Measurements from ENCODE around the gene NR1H2.
A peak's percentile ranks its signal among the peaks of the same experiment; 100 is the strongest.
"Not testable (repeated sequence)": the region's sequence is repeated elsewhere in the genome, so short reads cannot be mapped to it uniquely, and the experiment has no call there.

Gene NR1H2

GRCh38 chr19:50376166-50377050 is at the start of gene NR1H2:
Gene NR1H2 (plus strand): TSS chr19:50376457. CDS start chr19:50377606, 1,149 bp downstream.
- in situ Hi-C loops (cut with MboI; ENCODE audit: low pct_unique_long_range_greater_than_20kb, low sequenced_read_pairs, unreplicated experiment), result no loop called here
- TF ChIP-seq, protein P1, sequence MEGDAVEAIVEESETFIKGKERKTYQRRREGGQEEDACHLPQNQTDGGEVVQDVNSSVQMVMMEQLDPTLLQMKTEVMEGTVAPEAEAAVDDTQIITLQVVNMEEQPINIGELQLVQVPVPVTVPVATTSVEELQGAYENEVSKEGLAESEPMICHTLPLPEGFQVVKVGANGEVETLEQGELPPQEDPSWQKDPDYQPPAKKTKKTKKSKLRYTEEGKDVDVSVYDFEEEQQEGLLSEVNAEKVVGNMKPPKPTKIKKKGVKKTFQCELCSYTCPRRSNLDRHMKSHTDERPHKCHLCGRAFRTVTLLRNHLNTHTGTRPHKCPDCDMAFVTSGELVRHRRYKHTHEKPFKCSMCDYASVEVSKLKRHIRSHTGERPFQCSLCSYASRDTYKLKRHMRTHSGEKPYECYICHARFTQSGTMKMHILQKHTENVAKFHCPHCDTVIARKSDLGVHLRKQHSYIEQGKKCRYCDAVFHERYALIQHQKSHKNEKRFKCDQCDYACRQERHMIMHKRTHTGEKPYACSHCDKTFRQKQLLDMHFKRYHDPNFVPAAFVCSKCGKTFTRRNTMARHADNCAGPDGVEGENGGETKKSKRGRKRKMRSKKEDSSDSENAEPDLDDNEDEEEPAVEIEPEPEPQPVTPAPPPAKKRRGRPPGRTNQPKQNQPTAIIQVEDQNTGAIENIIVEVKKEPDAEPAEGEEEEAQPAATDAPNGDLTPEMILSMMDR (IDR thresholded peaks at IDR 0.05; ENCODE audit: extremely low read depth, insufficient read depth, missing control alignments), result no peak
- DNase-seq (ENCODE audit: low spot score), result peak; percentile 90

DNA sequence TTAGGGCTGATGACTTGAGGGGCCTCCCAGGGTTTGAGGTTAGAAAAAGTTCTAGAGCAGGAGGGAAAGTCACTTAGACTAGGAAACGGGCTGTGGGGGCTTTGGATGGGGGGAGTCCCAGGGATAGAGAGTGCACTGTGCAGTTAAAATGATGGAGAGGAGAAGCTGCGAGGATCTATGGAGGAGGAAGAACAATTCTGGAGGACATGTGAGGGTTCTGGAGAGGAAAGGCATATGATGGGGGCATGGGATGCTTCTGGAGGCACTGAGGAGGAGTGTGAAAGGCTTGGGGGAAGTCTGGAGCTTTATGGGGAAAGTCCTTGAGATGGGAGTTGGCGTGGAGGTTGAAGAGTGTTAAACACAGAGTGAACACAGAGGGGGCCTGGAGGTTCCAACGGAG is 49.2 kb upstream of the NR1H2 start:
- in situ Hi-C loops (cut with MboI; ENCODE audit: low pct_unique_long_range_greater_than_20kb, low sequenced_read_pairs, unreplicated experiment), result no loop called here
- TF ChIP-seq, protein P1 (IDR thresholded peaks at IDR 0.05; ENCODE audit: extremely low read depth, insufficient read depth, missing control alignments), result no peak

DNA sequence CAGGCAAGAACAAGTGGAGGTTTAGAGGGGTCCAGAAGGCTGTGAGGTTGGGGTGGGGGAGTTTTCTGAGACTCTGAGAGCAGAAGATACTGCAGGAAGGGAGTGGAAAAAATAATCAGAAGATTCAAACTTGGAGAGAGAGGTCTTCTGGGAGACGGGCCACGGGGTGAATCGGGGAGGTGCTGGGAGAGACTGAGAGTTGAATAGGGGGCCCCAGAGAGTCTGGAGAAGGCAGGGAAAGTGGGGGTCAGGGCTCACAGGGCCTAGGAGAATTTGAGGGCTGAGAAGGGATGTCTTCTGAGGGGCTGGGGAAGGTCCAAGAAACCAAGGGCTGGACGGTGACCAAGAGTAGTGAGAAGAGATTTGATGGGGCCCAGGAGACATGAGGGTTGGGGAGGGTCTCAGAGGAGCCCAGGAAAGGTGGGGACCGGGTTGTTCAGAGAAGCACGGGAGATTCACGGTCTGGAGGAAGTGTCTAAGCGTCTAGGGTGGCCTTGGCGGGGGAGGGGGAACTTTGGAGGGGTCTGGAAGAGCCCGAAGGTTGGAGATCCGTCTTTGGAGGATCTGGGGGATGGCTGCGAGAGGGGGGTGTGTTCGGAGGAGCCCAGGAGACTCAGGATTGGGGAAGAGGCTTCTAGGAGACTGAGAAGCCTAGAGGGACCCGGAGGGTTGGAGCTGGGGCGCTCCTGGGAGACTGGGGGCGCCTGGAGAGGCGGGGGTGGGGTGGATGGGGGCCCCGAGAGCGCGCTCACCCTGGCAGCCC is 48.6 kb upstream of the NR1H2 start:
- in situ Hi-C loops (cut with MboI; ENCODE audit: low pct_unique_long_range_greater_than_20kb, low sequenced_read_pairs, unreplicated experiment), result no loop called here
- TF ChIP-seq, protein P1 (IDR thresholded peaks at IDR 0.05; ENCODE audit: extremely low read depth, insufficient read depth, missing control alignments), result no peak
- peak; percentile 8 for DNase-seq (ENCODE audit: low spot score)

More for the DNA sequence above, 49.2 kb upstream of the NR1H2 start:
- DNase-seq (ENCODE audit: low spot score), result peak; percentile 21

DNA sequence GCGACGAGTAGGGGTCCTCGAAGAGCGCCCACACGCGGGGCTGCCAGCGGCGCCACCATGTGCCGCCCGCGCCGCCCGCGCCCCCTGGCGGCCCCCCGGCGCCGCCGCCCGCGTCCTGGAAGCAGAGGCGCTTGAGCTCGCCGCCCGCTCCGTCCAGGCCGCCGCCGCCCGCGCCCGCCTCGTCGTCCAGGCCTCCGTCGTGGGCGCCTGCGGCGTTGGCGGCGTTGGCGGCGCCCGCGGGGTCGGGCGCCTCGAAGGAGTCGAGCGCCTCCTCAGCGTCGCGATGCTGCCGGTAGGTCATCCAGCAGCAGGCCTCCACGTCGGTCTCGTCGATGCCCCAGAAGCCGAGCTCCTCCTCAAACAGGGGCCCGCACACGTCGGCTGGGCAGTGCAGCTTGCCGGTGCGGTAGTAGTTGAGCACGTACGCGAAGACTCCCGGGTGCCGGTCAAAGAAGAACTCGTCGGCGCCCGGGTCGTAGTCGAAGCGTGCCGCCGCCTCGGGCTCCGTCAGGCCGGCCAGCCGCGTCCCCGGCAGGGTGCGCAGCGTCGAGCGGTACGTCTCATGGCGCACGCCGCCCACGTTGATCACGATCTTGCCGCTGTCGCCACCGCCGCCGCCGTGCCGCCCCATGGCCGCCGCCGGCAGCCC is 47.9 kb upstream of the NR1H2 start:
- TF ChIP-seq, protein P1 (IDR thresholded peaks at IDR 0.05; ENCODE audit: extremely low read depth, insufficient read depth, missing control alignments), result peak; percentile 74
- in situ Hi-C loops (cut with MboI; ENCODE audit: low pct_unique_long_range_greater_than_20kb, low sequenced_read_pairs, unreplicated experiment), result no loop called here

GRCh38 chr19:50328873-50329145 is 47.4 kb upstream of the NR1H2 start:
- in situ Hi-C loops (cut with MboI; ENCODE audit: low pct_unique_long_range_greater_than_20kb, low sequenced_read_pairs, unreplicated experiment), result no loop called here
- TF ChIP-seq, protein P1 (IDR thresholded peaks at IDR 0.05; ENCODE audit: extremely low read depth, insufficient read depth, missing control alignments), result peak; percentile 43
- no peak for DNase-seq (ENCODE audit: low spot score)

More for the DNA sequence above, 47.9 kb upstream of the NR1H2 start:
- peak; percentile 66 for DNase-seq (ENCODE audit: low spot score)

DNA sequence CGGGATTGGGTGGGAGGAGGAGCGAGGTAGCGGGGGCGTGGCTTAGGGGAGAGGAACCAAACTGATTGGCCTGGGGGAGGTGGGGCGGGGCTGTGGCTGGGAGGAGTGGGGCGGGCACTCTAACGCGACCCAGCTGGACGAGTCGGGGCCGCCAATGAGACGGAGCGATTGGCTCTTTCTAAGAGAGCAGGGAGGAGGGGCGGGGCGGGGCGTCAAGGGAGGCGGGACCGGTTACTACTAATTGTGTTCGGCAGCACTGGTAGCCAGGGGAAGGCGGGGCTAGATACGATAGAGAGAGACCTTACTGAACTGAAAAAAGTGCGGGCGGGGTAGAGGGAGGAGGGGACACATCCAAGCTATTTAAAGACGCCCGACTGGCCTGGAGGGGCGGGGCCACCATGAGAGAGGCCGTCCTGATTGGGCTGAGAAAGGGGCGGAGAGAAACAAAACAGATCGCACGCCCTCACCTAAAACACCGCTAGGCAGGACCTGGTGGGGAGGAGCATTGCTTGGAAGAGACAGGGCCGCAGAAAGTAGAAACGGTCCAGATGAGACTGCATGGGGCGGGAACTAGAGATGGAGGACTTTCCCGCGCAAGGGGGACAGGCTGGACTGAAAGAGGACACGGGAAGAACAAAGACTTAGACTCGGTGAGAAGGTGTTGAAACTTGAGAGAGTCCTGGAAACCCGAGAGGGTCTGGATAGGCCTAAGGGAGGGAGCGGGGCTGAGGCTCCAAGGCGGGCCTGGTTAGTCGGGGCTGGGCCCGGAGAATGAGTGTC is 46.9 kb upstream of the NR1H2 start, which contains the start of gene KCNC3:
TSS of gene KCNC3 (minus strand) at position 232 of the 780 bp plus-strand sequence. CDS start 295 bp downstream, outside the sequence.
- TF ChIP-seq, protein P1 (IDR thresholded peaks at IDR 0.05; ENCODE audit: extremely low read depth, insufficient read depth, missing control alignments), result no peak
- in situ Hi-C loops (cut with MboI; ENCODE audit: low pct_unique_long_range_greater_than_20kb, low sequenced_read_pairs, unreplicated experiment), result no loop called here
- DNase-seq (ENCODE audit: low spot score), result peak; percentile 100

DNA sequence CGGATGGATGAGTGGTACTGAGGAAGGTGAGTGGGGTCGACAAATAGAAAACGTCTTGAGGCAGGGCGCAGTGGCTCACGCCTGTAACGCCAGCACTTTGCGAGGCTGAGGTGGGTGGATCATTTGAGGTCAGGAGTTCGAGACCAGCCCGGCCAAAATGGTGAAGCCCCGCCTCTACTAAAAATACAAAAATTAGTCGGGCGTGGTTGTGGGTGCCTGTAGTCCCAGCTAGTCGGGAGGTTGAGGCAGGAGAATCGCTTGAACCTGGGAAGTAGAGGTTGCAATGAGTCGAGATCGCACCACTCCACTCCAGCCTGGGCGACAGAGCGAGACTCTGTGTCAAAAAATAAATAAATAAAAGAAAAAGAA is 46.3 kb upstream of the NR1H2 start:
- DNase-seq (ENCODE audit: low spot score); in situ Hi-C loops (cut with MboI; ENCODE audit: low pct_unique_long_range_greater_than_20kb, low sequenced_read_pairs, unreplicated experiment): not testable (repeated sequence)

Measured in GM13977 (cell line).